Measurements from ENCODE around the gene MMAB. TPM values are rescaled to one million over a fixed set of nuclear protein-coding genes. Genes with fewer than 3 reads are reported as not detected.

Gene MMAB
- total RNA-seq, 1 experiment from 2014 or later, result 50.3 TPM

Other genes starting within 250 kb of the MMAB start
- gene MYO1H, start 225.6 kb downstream of the MMAB start, total RNA-seq (2014; rRNA removed; shearing (Covaris generic)), result not detected in 2 replicates
- 46.4 and 59.2 TPM in 2 replicates for gene KCTD10, start 96.2 kb downstream of the MMAB start, total RNA-seq (2014; rRNA removed; shearing (Covaris generic))
- 20.3 and 37.8 TPM in 2 replicates for gene UBE3B, start 95.9 kb downstream of the MMAB start, total RNA-seq (2014; rRNA removed; shearing (Covaris generic))
- gene MVK, start 290 bp upstream of the MMAB start, total RNA-seq (2014; rRNA removed; shearing (Covaris generic)), result 34.5 and 37.4 TPM in 2 replicates
- 4.0 and 9.0 TPM in 2 replicates for gene FAM222A, start 140.3 kb upstream of the MMAB start, total RNA-seq (2014; rRNA removed; shearing (Covaris generic))

All from G401 (cell line).